HG03457 (cell line): ENCODE data around the gene KLHL4.
"Not testable (repeated sequence)": the region's sequence is repeated elsewhere in the genome, so short reads cannot be mapped to it uniquely, and the experiment has no call there.

ENCODE experiments used
- ATAC-seq: cut with Tn5 transposase; IDR thresholded peaks from one replicate; pipeline ENCODE4 v1.9.1; 2021; ENCODE audit warnings: moderate number of reproducible peaks; ENCODE audit not compliant: unreplicated experiment

Gene KLHL4

DNA sequence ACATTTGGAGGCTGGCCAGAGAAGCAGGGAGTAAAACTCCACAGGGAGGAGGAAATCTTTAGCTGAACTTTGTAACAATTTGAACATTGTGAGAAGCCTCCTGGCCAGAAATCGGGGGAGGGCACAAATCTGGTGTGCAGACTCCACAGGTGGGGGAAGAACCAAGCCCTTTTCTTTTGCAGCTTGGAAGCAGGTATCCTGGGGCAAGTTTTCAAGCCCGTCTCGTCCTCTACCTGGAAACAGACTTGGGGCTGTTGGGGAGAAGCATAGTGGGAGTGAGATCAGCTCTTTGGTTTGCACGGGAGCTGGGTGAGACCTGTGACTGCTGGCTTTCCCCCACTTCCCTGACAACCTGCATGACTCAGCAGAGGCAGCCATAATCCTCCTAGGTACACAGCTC, 123.8 kb downstream of the KLHL4 start:
- not testable (repeated sequence) for ATAC-seq

DNA sequence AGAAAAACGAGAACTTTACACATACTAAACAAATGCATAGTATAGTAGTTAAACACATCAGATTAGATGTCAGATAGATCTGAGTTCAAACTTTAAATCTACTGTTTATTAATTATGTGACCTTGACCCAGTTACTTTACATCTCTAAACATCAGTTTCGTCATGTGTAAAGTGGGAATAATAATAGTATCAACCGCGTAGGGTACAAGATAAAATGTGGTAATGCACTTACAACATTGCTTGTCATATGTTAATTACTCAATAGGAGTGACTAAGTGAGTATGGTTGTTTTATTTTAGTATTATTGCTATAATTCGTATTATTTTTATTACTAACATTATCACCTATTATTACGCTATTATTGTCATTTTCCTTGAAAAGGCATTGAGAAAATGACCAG, 144.2 kb downstream of the KLHL4 start:
- no peak for ATAC-seq

DNA sequence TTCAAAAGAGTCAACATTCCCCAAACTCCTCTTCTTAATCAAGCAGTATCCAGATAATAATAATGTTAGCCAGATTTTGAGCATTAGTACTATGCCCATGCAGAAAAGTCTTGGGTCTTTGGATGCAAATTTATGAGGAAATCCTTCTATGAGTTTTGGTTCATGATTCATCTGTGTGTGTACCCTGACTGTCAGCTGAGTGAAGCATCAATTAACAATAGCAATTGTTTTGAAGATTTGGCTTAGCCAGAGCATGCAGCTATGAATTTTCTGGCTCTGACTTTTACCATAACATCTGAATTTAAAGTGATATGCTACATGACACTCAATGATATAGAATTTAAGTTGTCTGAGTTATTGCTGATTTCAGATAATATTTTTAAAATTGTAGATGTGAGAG, 145.8 kb downstream of the KLHL4 start:
- ATAC-seq, result no peak

DNA sequence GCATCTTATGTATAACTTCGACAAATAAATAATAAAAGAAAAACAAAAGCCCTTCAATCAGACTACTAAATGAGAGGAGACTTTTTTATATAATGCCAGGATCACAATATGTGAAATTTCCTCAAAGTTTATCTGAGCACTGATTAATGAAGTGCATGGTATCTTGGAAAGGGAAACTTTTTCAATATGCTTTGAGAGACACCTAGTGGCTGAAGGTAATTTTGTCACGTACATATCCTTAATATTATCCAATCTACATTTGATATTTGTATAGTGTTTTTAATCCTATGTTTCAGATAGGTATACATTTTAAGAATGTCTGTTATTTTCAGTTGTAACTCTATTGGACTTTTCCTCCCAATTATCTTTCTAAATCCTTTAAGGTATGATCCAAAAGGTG, 146.8 kb downstream of the KLHL4 start:
- no peak for ATAC-seq

DNA sequence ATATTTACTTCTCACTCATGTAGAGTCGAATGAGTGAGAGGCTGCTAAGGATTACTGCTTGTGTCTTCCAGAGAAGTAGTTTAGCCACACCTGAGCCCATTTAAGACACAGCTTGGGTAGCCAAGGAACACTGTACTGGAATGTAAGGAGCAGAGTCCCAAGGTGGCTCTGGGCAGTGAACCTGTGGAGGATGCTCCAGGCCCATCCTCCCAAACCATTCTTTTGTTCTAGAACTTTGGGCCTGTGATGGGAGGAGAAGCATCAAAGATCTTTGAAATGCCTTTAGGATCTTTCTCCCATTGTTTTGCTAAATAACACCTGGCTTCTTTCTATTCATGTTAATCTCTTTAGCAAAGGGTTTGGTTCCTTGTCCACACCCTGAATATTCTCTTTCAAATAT, 162.2 kb downstream of the KLHL4 start:
- no peak for ATAC-seq

DNA sequence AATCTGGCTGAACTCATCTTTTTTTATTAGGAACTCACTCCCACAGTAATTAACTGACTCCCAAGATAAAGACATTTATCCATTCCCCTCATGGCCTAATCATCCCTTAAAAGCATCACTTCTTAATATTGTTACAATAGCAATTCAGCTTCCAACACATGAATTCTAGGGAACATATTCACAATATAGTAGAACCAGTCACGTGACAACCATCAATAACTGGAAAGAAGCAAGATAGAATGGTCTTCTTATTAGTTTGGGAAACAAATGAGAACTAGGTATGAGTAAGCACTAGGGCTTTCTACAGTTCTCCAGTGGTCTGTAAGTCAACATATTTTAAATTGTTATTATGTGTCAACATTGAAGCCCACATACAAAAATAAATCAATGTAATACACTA, 170.1 kb downstream of the KLHL4 start:
- ATAC-seq, result no peak

DNA sequence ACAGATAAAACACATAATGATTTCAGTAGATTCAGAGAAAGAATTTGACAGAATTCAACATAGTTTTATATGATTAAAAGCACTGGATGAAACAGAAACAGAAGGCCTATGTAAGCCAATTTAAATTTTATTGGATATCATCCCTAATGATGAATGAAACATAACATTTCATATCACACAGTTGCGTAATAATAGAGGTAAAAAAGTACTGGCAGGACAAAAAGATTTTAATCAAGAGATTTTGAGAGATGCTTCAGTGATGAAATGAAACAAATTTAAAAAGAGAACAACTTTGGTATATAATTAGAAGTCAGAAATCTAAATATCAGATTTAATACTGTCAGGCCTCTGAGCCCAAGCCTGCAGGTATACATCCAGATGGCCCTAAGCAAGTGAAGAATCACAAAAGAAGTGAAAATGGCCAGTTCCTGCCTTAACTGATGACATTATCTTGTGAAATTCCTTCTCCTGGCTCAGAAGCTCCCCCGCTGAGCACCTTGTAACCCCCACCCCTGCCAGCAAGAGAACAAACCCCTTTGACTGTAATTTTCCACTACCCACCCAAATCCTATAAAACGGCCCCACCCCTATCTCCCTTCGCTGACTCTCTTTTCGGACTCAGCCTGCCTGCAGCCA, 170.6 kb downstream of the KLHL4 start:
- not testable (repeated sequence) for ATAC-seq

DNA sequence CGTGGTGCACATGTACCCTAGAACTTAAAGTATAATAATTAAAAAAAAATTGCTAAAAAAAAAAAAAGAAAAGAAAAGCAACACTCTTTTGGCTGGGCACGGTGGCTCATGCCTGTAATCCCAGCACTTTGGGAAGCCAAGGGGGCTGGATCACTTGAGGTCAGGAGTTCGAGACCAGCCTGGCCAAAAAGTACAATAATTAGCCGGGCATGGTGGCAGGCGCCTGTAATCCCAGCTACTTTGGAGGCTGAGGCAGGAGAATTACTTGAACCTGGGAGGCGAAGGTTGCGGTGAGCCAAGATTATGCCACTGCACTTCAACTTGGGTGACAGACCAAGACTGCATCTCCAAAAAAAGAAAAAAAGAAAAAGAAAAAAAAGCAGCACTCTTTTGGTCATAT, 171.6 kb downstream of the KLHL4 start:
- not testable (repeated sequence) for ATAC-seq

DNA sequence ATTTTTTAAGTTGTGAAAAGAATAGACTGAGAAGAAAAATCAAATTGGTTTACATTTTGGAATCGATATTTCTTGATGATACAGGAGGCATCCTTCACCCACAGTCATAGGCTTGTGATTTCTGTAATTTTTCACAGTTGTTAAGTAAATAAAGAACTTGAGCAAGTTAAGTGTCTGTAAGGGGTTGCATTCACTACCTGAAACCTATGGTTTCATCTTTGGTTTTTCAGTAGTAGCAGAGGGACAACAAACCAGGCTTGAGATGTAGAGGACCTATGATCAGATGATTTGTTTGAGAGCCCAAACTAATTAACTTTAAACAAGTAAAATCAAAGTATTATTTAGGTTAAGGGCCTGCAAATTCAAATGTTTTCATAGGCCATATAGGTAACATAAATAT, 175.6 kb downstream of the KLHL4 start:
- ATAC-seq, result no peak

DNA sequence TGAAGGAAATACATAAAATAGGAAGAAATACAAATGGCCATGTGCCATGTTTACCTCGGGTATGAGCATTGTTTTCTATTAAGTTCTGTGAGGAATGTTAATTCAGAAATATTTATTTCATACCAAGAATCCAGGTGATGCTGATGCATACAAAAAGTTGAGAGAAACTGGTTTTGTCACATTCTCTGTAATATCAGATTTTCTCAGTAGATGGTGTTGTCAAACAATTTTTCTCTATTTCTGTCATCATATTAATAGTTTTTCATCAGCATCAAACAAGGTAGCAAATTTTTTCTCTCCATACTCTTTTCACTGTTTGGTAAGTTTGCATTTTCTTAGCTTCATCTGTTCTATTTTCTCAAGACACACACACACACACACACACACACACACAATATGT, 179.8 kb downstream of the KLHL4 start:
- no peak for ATAC-seq

DNA sequence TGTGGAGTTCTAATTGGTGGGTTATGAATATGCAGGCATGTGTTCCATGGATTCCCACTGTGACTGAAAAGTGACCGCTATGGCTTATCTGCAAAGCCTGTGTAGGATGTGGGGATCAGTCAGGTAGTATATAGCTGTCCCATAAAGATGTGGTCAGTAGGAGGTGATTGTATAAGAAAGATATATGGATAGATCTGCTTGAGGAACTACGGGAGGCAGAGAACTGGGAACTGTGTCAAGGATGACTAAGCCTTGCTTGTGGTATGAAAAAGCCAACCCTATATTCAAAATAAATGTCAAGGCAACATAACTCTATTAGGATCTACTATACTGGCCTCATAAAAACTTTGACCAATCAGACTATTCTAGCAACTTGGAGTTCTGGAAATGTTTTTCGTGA, 185.2 kb downstream of the KLHL4 start:
- no peak for ATAC-seq

DNA sequence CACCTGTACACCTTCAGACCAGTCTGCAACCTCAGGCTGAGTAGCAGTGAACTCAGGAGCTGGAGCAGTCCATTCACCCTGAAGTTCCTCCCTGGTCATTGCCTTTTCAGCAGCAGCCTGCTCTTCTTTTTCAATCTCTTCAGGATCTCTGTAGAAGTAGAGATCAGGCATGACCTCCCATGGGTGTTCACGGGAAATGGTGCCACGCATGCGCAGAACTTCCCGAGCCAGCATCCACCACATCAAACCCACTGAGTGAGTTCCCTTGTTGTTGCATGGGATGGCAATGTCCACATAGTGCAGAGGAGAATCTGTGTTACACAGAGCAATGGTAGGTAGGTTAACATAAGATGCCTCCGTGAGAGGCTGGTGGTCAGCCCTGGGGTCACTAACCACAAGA, 185.9 kb downstream of the KLHL4 start:
- ATAC-seq, result not testable (repeated sequence)

DNA sequence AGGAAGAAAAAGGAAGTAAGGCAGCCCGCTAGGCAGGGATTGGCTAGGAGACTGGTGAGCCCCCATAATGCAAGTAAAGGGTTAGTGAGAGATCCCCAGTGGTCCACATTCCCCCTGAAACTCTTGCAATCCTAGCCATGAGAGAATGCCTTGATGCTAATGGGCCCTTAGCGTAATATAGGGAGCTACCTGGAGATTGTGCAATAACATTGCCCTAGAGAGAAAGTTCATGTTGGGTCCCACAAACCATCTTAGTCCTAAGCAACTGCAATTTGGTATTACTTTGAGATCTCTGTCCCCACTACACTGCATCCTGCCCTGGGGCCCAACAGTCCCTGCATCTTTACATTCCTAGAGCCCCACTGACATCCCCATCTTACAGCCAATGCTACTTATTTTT, 188.5 kb downstream of the KLHL4 start:
- ATAC-seq, result no peak

DNA sequence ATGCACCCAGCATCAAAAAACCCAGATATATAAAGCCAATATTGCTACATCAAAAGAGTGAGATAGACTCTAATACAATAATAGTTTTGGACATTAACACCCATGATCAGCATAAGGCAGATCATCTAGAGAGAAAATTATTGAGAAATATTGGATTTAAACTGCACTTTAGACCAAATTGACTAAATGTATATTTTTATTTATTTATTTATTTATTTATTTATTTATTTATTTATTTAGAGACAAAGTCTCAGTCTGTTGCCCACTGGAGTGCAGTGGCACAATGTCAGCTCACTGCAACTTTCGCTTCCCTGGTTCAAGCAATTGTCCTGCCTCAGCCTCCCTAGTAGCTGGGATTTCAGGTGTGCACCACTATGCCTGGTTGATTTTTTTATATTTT, 193.0 kb downstream of the KLHL4 start:
- no peak for ATAC-seq
